ENCODE results near the gene TRIO.

The TRIO gene

GRCh38 chr5:14399054-14399692, 256.0 kb downstream of the TRIO start:
- no peak for TF ChIP-seq Cebpa-rat (IDR thresholded peaks at IDR 0.05)
- Histone ChIP-seq H3K4me1 (no peaks in the 10 kb centered on the region), H3K4me3 (no peak overlapping the region), H3K36me3 (peaks cover 95% of the 10 kb centered on the region), H3K27me3 (no peaks in the 10 kb centered on the region), H3K9ac (no peak overlapping the region), H3K9me3 (peaks cover 3% of the 10 kb centered on the region; the same call in 1 of the 2 replicates), H4K20me1 (peaks cover 18% of the 10 kb centered on the region; the same call in 1 of the 2 replicates), H3K27ac (no peak overlapping the region), H3K4me2 (no peak overlapping the region)

- Histone ChIP-seq H3K4me2 (no peak overlapping the region), H3K36me3 (peaks cover 95% of the 10 kb centered on the region), H3K4me3 (no peak overlapping the region), H3K27me3 (no peaks in the 10 kb centered on the region), H3K27ac (no peak overlapping the region), H4K20me1 (peaks cover 21% of the 10 kb centered on the region; the same call in 1 of the 2 replicates), H3K4me1 (no peaks in the 10 kb centered on the region), H3K9ac (no peak overlapping the region), H3K9me3 (peaks cover 3% of the 10 kb centered on the region; the same call in 1 of the 2 replicates)
- no peak for TF ChIP-seq Cebpa-rat (IDR thresholded peaks at IDR 0.05)
These were observed 256.9 kb downstream of the TRIO start for GRCh38 chr5:14400085-14400484.

DNA sequence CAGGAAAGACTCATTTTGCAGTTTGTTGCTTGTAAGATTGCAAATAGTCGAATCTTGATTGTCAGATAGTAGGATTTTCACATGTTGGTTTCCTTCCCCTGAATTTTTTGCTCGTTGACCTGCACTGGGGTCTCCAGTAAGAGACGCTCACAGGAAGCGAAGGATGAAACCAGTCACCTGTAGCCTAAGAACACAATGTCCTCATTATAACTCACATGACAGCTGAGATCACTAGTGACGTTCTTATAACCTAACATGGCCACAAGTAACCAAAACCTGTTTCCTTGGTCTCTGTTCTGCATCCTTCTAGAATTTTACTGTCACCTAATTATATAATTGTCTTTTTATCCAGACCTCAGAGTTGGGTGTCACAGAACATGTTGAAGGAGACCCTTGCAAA, 257.5 kb downstream of the TRIO start:
- Histone ChIP-seq H3K9ac (no peak overlapping the region), H3K27ac (no peak overlapping the region), H3K4me1 (no peaks in the 10 kb centered on the region), H3K4me3 (no peak overlapping the region), H3K27me3 (no peaks in the 10 kb centered on the region), H3K4me2 (no peak overlapping the region), H4K20me1 (peaks cover 26% of the 10 kb centered on the region; the same call in 1 of the 2 replicates), H3K9me3 (peaks cover 3% of the 10 kb centered on the region; the same call in 1 of the 2 replicates), H3K36me3 (peaks cover 95% of the 10 kb centered on the region)
- TF ChIP-seq Cebpa-rat (IDR thresholded peaks at IDR 0.05): no peak

- TF ChIP-seq Cebpa-rat (IDR thresholded peaks at IDR 0.05): no peak
- no peaks in the 10 kb centered on the region for H3K4me1 ChIP-seq
- no peak overlapping the region for H3K9ac ChIP-seq
- H3K9me3 ChIP-seq: peaks cover 3% of the 10 kb centered on the region; the same call in 1 of the 2 replicates
- peaks cover 97% of the 10 kb centered on the region for H3K36me3 ChIP-seq
- H3K27me3 ChIP-seq: no peaks in the 10 kb centered on the region
- no peak overlapping the region for H3K27ac ChIP-seq
- no peak overlapping the region for H3K4me3 ChIP-seq
- H4K20me1 ChIP-seq: peaks cover 27% of the 10 kb centered on the region; the same call in 1 of the 2 replicates
- no peak overlapping the region for H3K4me2 ChIP-seq
These were observed 258.5 kb downstream of the TRIO start for GRCh38 chr5:14401639-14402038.

- H3K9ac ChIP-seq: no peak overlapping the region
- TF ChIP-seq Cebpa-rat (IDR thresholded peaks at IDR 0.05): no peak
- peaks cover 3% of the 10 kb centered on the region; the same call in 1 of the 2 replicates for H3K9me3 ChIP-seq
- peaks cover 97% of the 10 kb centered on the region for H3K36me3 ChIP-seq
- no peaks in the 10 kb centered on the region for H3K4me1 ChIP-seq
- H3K27me3 ChIP-seq: no peaks in the 10 kb centered on the region
- H4K20me1 ChIP-seq: peaks cover 21% of the 10 kb centered on the region; the same call in 1 of the 2 replicates
- H3K4me2 ChIP-seq: no peak overlapping the region
- H3K4me3 ChIP-seq: no peak overlapping the region
- H3K27ac ChIP-seq: no peak overlapping the region
These were observed 259.3 kb downstream of the TRIO start for GRCh38 chr5:14402424-14402823.

DNA sequence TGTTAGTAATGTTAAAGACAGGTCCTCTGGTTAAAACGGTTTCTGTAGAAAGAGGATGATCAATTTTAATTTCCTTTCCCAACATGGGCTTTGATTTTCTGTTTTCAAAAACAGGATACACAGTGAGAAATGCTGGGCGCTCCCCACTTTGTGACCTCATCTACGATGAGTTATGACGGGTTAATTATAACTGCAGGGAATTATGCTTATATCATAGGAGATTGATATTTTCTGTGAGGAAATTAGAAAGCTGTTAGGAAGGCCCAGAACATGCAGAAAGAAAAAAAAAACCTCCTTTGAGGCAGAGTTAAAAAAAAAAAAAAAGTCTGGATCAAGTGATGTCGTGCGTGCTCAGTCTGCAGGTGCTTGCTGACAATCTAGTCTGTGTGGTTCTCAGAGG, 261.6 kb downstream of the TRIO start:
- H3K27ac ChIP-seq: no peak overlapping the region
- H4K20me1 ChIP-seq: 0 out of 2 replicates have a peak, but pooled peaks cover 9% of the 10 kb centered on the region
- H3K4me1 ChIP-seq: no peaks in the 10 kb centered on the region
- H3K4me2 ChIP-seq: no peak overlapping the region
- H3K9ac ChIP-seq: no peak overlapping the region
- H3K27me3 ChIP-seq: no peaks in the 10 kb centered on the region
- H3K4me3 ChIP-seq: no peak overlapping the region
- peaks cover 3% of the 10 kb centered on the region; the same call in 1 of the 2 replicates for H3K9me3 ChIP-seq
- TF ChIP-seq Cebpa-rat (IDR thresholded peaks at IDR 0.05): no peak
- H3K36me3 ChIP-seq: peaks cover 100% of the 10 kb centered on the region

GRCh38 chr5:14405267-14405666, 262.1 kb downstream of the TRIO start:
- TF ChIP-seq Cebpa-rat (IDR thresholded peaks at IDR 0.05): no peak
- Histone ChIP-seq H3K4me2 (no peak overlapping the region), H3K4me3 (no peak overlapping the region), H3K27ac (no peak overlapping the region), H3K4me1 (no peaks in the 10 kb centered on the region), H3K27me3 (no peaks in the 10 kb centered on the region), H3K9ac (no peak overlapping the region), H3K36me3 (peaks cover 100% of the 10 kb centered on the region), H4K20me1 (0 out of 2 replicates have a peak, but pooled peaks cover 9% of the 10 kb centered on the region), H3K9me3 (peaks cover 3% of the 10 kb centered on the region; the same call in 1 of the 2 replicates)

DNA sequence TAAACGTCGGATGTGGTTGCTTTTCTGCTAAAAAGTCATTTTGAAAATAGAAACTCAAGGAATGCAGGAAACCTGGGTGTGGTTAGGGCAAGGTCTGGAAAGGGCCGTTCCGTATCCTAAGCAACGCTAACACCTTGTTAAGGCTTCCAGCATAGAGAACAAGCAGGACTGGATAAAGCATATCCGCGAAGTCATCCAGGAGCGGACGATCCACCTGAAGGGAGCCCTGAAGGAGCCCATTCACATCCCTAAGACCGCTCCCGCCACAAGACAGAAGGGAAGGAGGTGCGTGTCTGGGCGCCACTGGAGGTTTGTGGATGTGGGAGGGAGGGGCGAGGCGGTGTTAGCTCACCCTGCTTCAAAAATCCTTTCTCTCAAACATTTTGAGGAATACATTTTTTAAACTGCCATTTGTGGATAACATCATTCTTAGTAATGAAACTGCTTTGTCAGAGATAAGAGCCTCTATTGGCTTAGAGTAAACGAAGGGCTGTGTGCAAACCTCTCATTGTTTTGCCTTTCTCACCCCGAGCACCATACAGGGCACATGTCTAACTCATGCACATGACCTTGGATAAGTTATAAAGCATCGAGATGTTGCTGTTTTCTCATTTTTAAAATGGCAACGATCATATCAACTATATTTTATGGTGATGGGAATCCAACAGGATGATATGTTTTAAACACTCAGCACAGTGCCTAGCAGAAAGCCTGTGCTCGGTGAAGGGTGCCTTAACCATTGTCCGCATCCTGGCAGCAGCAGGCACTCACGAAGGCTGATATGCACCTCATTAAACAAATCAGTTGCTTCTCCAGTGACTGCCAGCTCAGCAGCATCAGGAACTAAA, 262.8 kb downstream of the TRIO start:
- Histone ChIP-seq H3K4me3 (no peak overlapping the region), H3K27me3 (no peaks in the 10 kb centered on the region), H3K27ac (no peak overlapping the region), H3K4me1 (no peaks in the 10 kb centered on the region; the same call in 1 of the 2 replicates), H3K4me2 (no peak overlapping the region), H3K36me3 (peaks cover 100% of the 10 kb centered on the region), H3K9me3 (peaks cover 3% of the 10 kb centered on the region; the same call in 1 of the 2 replicates), H3K9ac (no peak overlapping the region), H4K20me1 (0 out of 2 replicates have a peak, but pooled peaks cover 9% of the 10 kb centered on the region)
- TF ChIP-seq Cebpa-rat (IDR thresholded peaks at IDR 0.05): no peak

GRCh38 chr5:14406554-14406849, 263.4 kb downstream of the TRIO start:
- H3K27me3 ChIP-seq: no peaks in the 10 kb centered on the region
- H3K4me2 ChIP-seq: no peak overlapping the region
- H3K36me3 ChIP-seq: peaks cover 100% of the 10 kb centered on the region
- no peak overlapping the region for H3K4me3 ChIP-seq
- TF ChIP-seq Cebpa-rat (IDR thresholded peaks at IDR 0.05): no peak
- 0 out of 2 replicates have a peak, but pooled peaks cover 9% of the 10 kb centered on the region for H4K20me1 ChIP-seq
- peaks cover 3% of the 10 kb centered on the region; the same call in 1 of the 2 replicates for H3K9me3 ChIP-seq
- no peak overlapping the region for H3K9ac ChIP-seq
- peaks cover 4% of the 10 kb centered on the region; the same call in 1 of the 2 replicates for H3K4me1 ChIP-seq
- H3K27ac ChIP-seq: no peak overlapping the region

GRCh38 chr5:14407051-14407450, 263.9 kb downstream of the TRIO start:
- H3K27me3 ChIP-seq: no peaks in the 10 kb centered on the region
- peaks cover 100% of the 10 kb centered on the region for H3K36me3 ChIP-seq
- no peak overlapping the region for H3K9ac ChIP-seq
- H4K20me1 ChIP-seq: peaks cover 9% of the 10 kb centered on the region; the same call in 1 of the 2 replicates
- no peak overlapping the region for H3K4me2 ChIP-seq
- no peak for TF ChIP-seq Cebpa-rat (IDR thresholded peaks at IDR 0.05)
- H3K27ac ChIP-seq: no peak overlapping the region
- H3K4me1 ChIP-seq: peaks cover 9% of the 10 kb centered on the region
- H3K4me3 ChIP-seq: no peak overlapping the region
- H3K9me3 ChIP-seq: no peaks in the 10 kb centered on the region; the same call in 1 of the 2 replicates

Data from BLaER1 (cell line).